ENCODE results near the gene UBAC1. TPM values are rescaled to one million over a fixed set of nuclear protein-coding genes. Genes with fewer than 3 reads are reported as not detected.

Gene UBAC1
- total RNA-seq, 1 donor from 2014 or later: 33.8 TPM

DNA sequence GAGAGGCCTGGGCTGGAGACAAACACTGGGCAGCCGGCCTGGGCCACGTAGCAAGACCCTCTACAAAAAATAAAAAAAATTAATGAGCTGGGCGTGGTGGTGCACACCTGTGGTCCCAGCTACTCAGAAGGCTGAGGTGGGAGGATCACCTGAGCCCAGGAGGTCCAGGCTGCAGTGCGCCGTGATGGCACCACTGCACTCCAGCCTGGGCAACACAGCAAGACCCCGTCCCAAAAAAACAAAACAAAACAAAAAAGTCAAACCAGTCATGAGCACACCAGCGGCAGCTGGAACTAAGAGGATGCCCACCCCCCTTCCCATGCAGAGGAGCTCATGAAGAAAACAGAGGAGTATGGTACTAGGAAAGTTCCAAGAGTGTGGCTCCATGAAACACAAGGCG lies 2.2 kb upstream of the UBAC1 start:
- peaks cover 26% of the 10 kb centered on the region for H3K4me1 Mint-ChIP-seq
- H3K27me3 Mint-ChIP-seq (ENCODE audit: low read depth): no peaks in the 10 kb centered on the region
- TF ChIP-seq, protein P1, sequence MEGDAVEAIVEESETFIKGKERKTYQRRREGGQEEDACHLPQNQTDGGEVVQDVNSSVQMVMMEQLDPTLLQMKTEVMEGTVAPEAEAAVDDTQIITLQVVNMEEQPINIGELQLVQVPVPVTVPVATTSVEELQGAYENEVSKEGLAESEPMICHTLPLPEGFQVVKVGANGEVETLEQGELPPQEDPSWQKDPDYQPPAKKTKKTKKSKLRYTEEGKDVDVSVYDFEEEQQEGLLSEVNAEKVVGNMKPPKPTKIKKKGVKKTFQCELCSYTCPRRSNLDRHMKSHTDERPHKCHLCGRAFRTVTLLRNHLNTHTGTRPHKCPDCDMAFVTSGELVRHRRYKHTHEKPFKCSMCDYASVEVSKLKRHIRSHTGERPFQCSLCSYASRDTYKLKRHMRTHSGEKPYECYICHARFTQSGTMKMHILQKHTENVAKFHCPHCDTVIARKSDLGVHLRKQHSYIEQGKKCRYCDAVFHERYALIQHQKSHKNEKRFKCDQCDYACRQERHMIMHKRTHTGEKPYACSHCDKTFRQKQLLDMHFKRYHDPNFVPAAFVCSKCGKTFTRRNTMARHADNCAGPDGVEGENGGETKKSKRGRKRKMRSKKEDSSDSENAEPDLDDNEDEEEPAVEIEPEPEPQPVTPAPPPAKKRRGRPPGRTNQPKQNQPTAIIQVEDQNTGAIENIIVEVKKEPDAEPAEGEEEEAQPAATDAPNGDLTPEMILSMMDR (IDR thresholded peaks at IDR 0.05; ENCODE audit: unreplicated experiment): no peak
- H3K4me3 Mint-ChIP-seq: no peak overlapping the region
- H3K9me3 Mint-ChIP-seq: no peaks in the 10 kb centered on the region
- H3K36me3 Mint-ChIP-seq: no peaks in the 10 kb centered on the region
- H3K27ac Mint-ChIP-seq: no peak overlapping the region
- no peak for DNase-seq (ENCODE audit: low spot score in 2 of 2, unreplicated experiment in 2 of 2)

DNA sequence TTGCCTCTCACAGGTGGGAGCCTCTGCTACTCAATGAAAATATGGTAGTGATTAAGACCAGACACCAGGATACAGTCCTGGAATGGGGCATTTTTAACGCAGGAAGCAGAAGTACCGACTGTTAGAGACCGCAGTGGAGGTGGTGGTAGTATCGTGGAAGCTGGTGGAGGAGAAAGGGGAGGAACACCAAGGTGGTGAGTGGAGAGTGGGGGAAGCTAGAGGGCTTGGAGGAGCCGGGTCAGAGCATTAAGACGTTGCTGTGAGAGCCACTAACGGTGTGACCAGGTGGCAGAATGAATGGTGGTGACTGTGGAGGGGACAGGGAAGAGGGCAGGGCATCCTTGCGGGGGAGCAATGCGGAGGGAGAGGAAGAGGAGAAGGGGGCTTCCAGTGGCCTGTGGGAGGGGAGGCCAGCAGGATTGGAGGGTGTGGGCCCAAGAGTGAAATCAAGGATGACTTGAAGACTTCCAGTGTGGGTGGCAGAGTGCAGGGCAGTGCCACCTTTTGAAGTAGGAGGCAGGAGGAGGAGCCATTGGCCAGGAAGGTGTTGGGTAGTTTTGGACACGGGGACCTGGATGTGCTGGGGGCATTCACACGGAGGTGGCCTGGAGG lies 1.6 kb upstream of the UBAC1 start:
- H3K4me1 Mint-ChIP-seq: peaks cover 26% of the 10 kb centered on the region
- peak overlapping the region; percentile 62 for H3K27ac Mint-ChIP-seq
- no peaks in the 10 kb centered on the region for H3K27me3 Mint-ChIP-seq (ENCODE audit: low read depth)
- no peak for DNase-seq (ENCODE audit: low spot score in 2 of 2, unreplicated experiment in 2 of 2)
- no peak overlapping the region for H3K4me3 Mint-ChIP-seq
- TF ChIP-seq, protein P1 (IDR thresholded peaks at IDR 0.05; ENCODE audit: unreplicated experiment): no peak
- H3K36me3 Mint-ChIP-seq: no peaks in the 10 kb centered on the region
- H3K9me3 Mint-ChIP-seq: no peaks in the 10 kb centered on the region

DNA sequence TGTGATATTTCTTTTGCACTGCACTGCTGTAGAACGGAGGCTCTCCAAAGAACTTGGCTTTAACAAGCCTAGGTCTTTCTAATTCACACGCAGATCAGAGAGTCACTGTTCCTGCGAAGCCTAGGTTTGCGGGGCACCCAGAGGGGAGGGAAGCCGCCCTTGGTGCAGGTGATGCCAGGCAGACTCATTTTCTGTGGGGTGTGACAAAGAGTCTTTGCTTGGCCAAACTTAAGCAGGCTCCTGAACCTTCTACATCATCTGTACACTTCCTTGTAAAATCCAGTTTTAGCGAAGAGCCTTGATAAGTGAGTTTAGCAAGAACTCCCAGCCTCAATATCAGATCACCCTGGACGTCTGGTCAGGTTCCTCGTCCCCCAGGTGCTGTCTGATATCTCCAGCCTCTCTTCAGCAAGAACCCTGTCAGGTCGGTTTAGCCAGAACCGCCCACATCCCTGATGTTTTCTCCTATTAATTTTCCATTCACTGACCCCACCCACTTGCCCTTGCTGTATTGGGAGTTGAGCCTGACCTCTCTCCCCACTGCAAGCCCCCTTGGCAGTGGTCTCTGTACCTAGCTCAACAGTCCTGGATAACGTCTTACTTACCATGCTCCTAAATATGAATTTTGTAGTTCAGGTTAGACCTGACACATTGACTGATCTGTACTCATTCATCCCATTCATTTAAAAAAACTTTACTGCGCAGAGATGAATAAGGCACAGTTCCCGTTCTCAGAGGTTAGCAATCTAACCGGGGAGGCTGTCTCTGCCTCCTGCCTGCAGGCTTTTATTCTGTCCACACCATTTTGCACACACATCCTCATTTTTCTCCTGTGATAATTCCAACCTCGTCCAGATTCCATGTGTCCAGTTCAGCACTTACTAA lies 880 bp upstream of the UBAC1 start:
- H3K36me3 Mint-ChIP-seq: no peaks in the 10 kb centered on the region
- H3K4me1 Mint-ChIP-seq: peaks cover 26% of the 10 kb centered on the region
- no peaks in the 10 kb centered on the region for H3K27me3 Mint-ChIP-seq (ENCODE audit: low read depth)
- peak overlapping the region; percentile 62 for H3K27ac Mint-ChIP-seq
- TF ChIP-seq, protein P1 (IDR thresholded peaks at IDR 0.05; ENCODE audit: unreplicated experiment): no peak
- peak overlapping the region; percentile 74 for H3K4me3 Mint-ChIP-seq
- H3K9me3 Mint-ChIP-seq: no peaks in the 10 kb centered on the region
- no peak for DNase-seq (ENCODE audit: low spot score in 2 of 2, unreplicated experiment in 2 of 2)

DNA sequence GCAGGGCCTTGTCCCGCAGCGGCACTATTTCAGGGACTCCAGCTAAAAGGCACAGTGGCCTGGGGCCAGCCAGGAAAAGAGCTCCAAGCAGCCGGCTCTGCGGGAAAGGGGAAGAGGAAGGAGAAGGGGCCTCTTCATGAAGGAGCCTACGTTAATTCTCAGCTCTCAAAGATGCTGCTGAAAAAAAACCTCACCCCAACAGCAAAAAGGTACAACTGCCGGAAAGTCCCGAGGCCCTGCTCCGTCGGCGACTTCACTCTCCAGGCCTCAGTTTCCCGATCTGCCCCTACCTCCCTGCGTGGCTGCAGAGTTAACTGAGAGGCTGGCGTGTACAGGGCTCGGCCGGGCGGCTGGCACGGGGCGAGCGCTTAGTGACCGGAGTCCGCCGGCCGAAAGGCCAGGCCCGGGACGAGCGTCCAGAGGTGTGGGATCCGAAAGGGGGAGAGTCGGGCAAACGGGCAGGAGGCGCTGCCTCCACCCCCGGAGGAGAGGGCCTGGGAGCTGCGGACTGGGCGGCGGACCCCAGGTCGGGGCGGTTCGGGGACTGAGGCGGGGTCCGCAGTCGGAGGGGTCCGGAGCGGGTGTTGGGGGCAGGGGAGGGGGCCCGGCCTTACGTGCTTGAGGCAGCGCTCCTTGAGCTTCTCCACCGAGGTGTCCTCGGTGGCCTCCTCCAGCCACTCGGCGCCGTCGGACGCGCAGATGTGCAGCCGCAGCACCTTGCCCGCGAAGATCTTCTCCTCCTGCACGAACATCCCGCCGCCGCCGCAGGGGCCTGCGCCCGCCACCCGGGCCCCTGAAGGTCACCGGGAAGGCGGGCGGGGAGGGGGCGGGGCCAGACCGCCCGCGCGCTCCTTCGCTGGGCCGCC lies 529 bp downstream of the UBAC1 start:
- Mint-ChIP-seq H3K27me3 (ENCODE audit: low read depth) (no peaks in the 10 kb centered on the region), H3K36me3 (no peaks in the 10 kb centered on the region), H3K4me3 (peak overlapping the region; percentile 90), H3K4me1 (peaks cover 26% of the 10 kb centered on the region), H3K27ac (peak overlapping the region; percentile 72), H3K9me3 (no peaks in the 10 kb centered on the region)
- TF ChIP-seq, protein P1 (IDR thresholded peaks at IDR 0.05; ENCODE audit: unreplicated experiment): no peak
- peak in 1 of 2 experiments; percentile 47 for DNase-seq (ENCODE audit: low spot score in 2 of 2, unreplicated experiment in 2 of 2)

DNA sequence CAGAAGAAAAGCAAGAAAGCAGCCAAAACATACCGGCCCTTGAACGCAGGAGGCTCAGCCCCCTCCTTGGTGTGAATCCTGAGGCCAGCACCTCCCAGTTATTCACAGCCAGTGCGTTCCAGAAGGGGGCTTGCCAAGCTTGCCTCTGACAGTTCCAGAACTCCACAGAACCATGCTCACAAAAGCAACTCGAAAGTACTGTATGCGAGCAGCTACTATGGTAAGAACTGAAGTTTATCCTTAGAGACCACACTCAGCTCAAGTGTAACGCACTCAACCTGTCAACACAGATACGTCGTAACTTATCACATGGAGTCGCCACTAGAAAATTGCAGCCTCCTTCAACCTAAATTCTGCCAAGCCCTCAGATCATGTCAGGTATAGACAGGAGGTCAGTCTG lies 1.4 kb downstream of the UBAC1 start:
- H3K9me3 Mint-ChIP-seq: no peaks in the 10 kb centered on the region

More for the DNA sequence above, 1.4 kb downstream of the UBAC1 start:
- Mint-ChIP-seq H3K27ac (peak overlapping the region; percentile 72), H3K36me3 (peaks cover 2% of the 10 kb centered on the region), H3K4me3 (peak overlapping the region; percentile 90), H3K27me3 (ENCODE audit: low read depth) (no peaks in the 10 kb centered on the region), H3K4me1 (peaks cover 26% of the 10 kb centered on the region)
- no peak for DNase-seq (ENCODE audit: low spot score in 2 of 2, unreplicated experiment in 2 of 2)
- TF ChIP-seq, protein P1 (IDR thresholded peaks at IDR 0.05; ENCODE audit: unreplicated experiment): no peak

Data from mesothelial cell of epicardium (in vitro differentiated cells).